ENCODE measurements around the gene ZNF536. TPM values are rescaled to one million over a fixed set of nuclear protein-coding genes. Genes with fewer than 3 reads are reported as not detected.

ZNF536 gene
- total and polyA plus RNA-seq, 2 of the 13 experiments (the other 11 are each of a cell fraction or from before 2014, with no cell fraction given), result not detected

DNA sequence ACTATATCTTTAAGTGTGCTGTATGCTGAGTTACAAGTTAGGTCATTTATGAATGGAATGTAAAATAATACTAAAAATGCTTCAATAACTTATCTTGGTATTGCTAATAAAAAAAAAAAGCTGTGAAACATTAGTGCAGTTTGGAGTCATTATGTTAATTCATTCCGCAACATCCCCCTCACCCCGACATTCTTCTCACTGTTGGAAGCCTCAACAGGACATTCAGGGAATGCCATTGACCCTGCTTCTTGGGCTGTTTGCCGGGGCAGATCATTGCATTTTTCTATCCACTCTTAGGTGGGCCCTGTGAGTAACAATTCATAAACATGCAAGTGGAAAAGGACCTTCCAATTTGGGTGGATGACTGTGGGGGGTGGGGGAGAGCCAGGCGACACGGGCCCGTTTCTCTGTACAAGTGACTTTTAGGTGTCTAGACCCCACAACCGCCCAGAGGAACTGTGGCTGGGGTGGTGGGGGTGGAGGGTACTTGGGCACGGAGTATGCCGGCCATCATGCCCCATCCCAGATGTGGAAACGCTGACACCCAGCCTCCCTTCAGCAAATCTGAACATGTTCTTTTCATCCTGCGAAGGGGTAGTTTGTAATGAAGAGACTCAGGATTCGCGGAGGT is 185.9 kb downstream of the ZNF536 start (continued):
- TF ChIP-seq, protein P1, sequence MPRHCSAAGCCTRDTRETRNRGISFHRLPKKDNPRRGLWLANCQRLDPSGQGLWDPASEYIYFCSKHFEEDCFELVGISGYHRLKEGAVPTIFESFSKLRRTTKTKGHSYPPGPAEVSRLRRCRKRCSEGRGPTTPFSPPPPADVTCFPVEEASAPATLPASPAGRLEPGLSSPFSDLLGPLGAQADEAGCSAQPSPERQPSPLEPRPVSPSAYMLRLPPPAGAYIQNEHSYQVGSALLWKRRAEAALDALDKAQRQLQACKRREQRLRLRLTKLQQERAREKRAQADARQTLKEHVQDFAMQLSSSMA (CRISPR knock-in tag; IDR thresholded peaks at IDR 0.05), result no peak
- TF ChIP-seq, protein P2, sequence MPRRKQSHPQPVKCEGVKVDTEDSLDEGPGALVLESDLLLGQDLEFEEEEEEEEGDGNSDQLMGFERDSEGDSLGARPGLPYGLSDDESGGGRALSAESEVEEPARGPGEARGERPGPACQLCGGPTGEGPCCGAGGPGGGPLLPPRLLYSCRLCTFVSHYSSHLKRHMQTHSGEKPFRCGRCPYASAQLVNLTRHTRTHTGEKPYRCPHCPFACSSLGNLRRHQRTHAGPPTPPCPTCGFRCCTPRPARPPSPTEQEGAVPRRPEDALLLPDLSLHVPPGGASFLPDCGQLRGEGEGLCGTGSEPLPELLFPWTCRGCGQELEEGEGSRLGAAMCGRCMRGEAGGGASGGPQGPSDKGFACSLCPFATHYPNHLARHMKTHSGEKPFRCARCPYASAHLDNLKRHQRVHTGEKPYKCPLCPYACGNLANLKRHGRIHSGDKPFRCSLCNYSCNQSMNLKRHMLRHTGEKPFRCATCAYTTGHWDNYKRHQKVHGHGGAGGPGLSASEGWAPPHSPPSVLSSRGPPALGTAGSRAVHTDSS (CRISPR knock-in tag; conservative IDR thresholded peaks at IDR 0.05), result no peak
- TF ChIP-seq ZNF451 (CRISPR knock-in tag; IDR thresholded peaks at IDR 0.05), result no peak
- TF ChIP-seq BRD4 (CRISPR knock-in tag; IDR thresholded peaks at IDR 0.05), result no peak
- no peak for TF ChIP-seq ZNF670 (CRISPR knock-in tag; IDR thresholded peaks at IDR 0.05; ENCODE audit: borderline replicate concordance)
- no peak for TF ChIP-seq HOXA5 (CRISPR knock-in tag; IDR thresholded peaks at IDR 0.05)
- TF ChIP-seq SMARCC2 (IDR thresholded peaks at IDR 0.05), result no peak
- TF ChIP-seq HMG20B (CRISPR knock-in tag; conservative IDR thresholded peaks at IDR 0.05), result no peak
- no peak for TF ChIP-seq PAF1 (CRISPR knock-in tag; IDR thresholded peaks at IDR 0.05)
- TF ChIP-seq CREB1 (IDR thresholded peaks at IDR 0.05), result no peak
- TF ChIP-seq CREB1 (CRISPR knock-in tag; IDR thresholded peaks at IDR 0.05), result no peak
- TF ChIP-seq, protein P3, sequence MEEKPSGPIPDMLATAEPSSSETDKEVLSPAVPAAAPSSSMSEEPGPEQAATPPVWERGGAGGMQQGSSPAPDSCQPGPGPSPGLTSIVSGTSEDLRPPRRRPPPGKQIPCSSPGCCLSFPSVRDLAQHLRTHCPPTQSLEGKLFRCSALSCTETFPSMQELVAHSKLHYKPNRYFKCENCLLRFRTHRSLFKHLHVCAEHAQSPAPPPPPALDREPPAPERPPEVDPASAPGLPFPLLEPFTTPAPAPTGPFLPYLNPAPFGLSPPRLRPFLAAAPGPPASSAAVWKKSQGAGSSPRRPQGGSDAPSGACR (CRISPR knock-in tag; IDR thresholded peaks at IDR 0.05), result no peak
- TF ChIP-seq, protein P4, sequence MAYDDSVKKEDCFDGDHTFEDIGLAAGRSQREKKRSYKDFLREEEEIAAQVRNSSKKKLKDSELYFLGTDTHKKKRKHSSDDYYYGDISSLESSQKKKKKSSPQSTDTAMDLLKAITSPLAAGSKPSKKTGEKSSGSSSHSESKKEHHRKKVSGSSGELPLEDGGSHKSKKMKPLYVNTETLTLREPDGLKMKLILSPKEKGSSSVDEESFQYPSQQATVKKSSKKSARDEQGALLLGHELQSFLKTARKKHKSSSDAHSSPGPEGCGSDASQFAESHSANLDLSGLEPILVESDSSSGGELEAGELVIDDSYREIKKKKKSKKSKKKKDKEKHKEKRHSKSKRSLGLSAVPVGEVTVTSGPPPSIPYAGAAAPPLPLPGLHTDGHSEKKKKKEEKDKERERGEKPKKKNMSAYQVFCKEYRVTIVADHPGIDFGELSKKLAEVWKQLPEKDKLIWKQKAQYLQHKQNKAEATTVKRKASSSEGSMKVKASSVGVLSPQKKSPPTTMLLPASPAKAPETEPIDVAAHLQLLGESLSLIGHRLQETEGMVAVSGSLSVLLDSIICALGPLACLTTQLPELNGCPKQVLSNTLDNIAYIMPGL (CRISPR knock-in tag; IDR thresholded peaks at IDR 0.05; ENCODE audit: borderline replicate concordance in 1 of 2, low read depth in 1 of 2), result no peak
